Measurements from ENCODE around the gene IVNS1ABP. TPM values are rescaled to one million over a fixed set of nuclear protein-coding genes. Genes with fewer than 3 reads are reported as not detected.

The IVNS1ABP gene
- total RNA-seq, 1 donor from 2014 or later = 75.6 TPM

GRCh38 chr1:185345913-185346720 lies 29.1 kb upstream of the IVNS1ABP start:
- H3K4me3 ChIP-seq (ENCODE audit: low read depth, low read length) = no peak overlapping the region
- TF ChIP-seq CTCF (conservative IDR thresholded peaks at IDR 0.05; ENCODE audit: low read depth, low read length) = no peak
- DNase-seq (ENCODE audit: low read depth) = no peak

- DNase-seq (ENCODE audit: low read depth) = no peak
- no peak for TF ChIP-seq CTCF (conservative IDR thresholded peaks at IDR 0.05; ENCODE audit: low read depth, low read length)
Observed at GRCh38 chr1:185343306-185343705, 26.3 kb upstream of the IVNS1ABP start.

GRCh38 chr1:185342672-185343259 lies 25.7 kb upstream of the IVNS1ABP start:
- no peak overlapping the region for H3K4me3 ChIP-seq (ENCODE audit: low read depth, low read length)
- no peak for TF ChIP-seq CTCF (conservative IDR thresholded peaks at IDR 0.05; ENCODE audit: low read depth, low read length)
- no peak for DNase-seq (ENCODE audit: low read depth)

More at GRCh38 chr1:185343306-185343705, 26.3 kb upstream of the IVNS1ABP start:
- no peak overlapping the region for H3K4me3 ChIP-seq (ENCODE audit: low read depth, low read length)

GRCh38 chr1:185342017-185342416 lies 25.0 kb upstream of the IVNS1ABP start:
- H3K4me3 ChIP-seq (ENCODE audit: low read depth, low read length) = no peak overlapping the region
- TF ChIP-seq CTCF (conservative IDR thresholded peaks at IDR 0.05; ENCODE audit: low read depth, low read length) = no peak
- DNase-seq (ENCODE audit: low read depth) = no peak

GRCh38 chr1:185341196-185341781 lies 24.2 kb upstream of the IVNS1ABP start:
- H3K4me3 ChIP-seq (ENCODE audit: low read depth, low read length) = no peak overlapping the region
- TF ChIP-seq CTCF (conservative IDR thresholded peaks at IDR 0.05; ENCODE audit: low read depth, low read length) = no peak
- DNase-seq (ENCODE audit: low read depth) = no peak

GRCh38 chr1:185338719-185339622 lies 21.9 kb upstream of the IVNS1ABP start:
- H3K4me3 ChIP-seq (ENCODE audit: low read depth, low read length) = no peak overlapping the region
- no peak for DNase-seq (ENCODE audit: low read depth)
- no peak for TF ChIP-seq CTCF (conservative IDR thresholded peaks at IDR 0.05; ENCODE audit: low read depth, low read length)

Measured in epithelial cell of proximal tubule (primary cell).